22Rv1 (cell line): Measurements from ENCODE around the gene TCEAL2.
"Not testable (repeated sequence)": the region's sequence is repeated elsewhere in the genome, so short reads cannot be mapped to it uniquely, and the experiment has no call there.

Source experiments
- CTCF ChIP-seq: fragments of 450-650 bp; IDR thresholded peaks from 2 replicates; pipeline ENCODE4 v1.5.1; 2017; ENCODE audit warnings: mild to moderate bottlenecking
- ZFX ChIP-seq: fragments of 450-650 bp; IDR thresholded peaks from 2 replicates; pipeline ENCODE4 v1.6.1; 2017; ENCODE audit warnings: antibody characterized with exemption, borderline replicate concordance

- not testable (repeated sequence) for TF ChIP-seq CTCF, ZFX
These were observed 15.4 kb downstream of the TCEAL2 start for GRCh38 chrX:102140876-102141275.
